Gastroesophageal sphincter (tissue), 4 donors: ENCODE measurements around the gene ZFHX3. TPM values are rescaled to one million over a fixed set of nuclear protein-coding genes. Genes with fewer than 3 reads are reported as not detected.
A peak's percentile ranks its signal among the peaks of the same experiment; 100 is the strongest.

Experiments used
- ATAC-seq: fragments of 150-250 bp; one replicate; pipeline ENCODE4 v1.9.1; 2016; ENCODE audit warnings: mild to moderate bottlenecking, moderate library complexity
- H3K27ac ChIP-seq, 4 donors: fragments of 200-600 bp; sonication (generic) in 3 of 4; 1 replicate in 3 of 4; 2 replicates in 1 of 4; pipeline ENCODE4 v1.5.1; 2016 to 2019
- H3K27me3 ChIP-seq: fragments of 200-600 bp; sonication (generic); one replicate; pipeline ENCODE4 v1.5.1; 2019
- H3K36me3 ChIP-seq, 2 donors: fragments of 200-600 bp; sonication (generic); one replicate each; pipeline ENCODE4 v1.5.1; 2019; ENCODE audit warnings: control low read depth in 1 of 2
- H3K4me1 ChIP-seq, 3 donors: fragments of 200-600 bp; sonication (generic); 1 replicate in 2 of 3; 2 replicates in 1 of 3; pipeline ENCODE4 v1.5.1; 2016 to 2019; ENCODE audit warnings: control low read depth in 2 of 3
- H3K4me3 ChIP-seq, 2 donors: fragments of 200-600 bp; sonication (generic); one replicate each; pipeline ENCODE4 v1.5.1; 2019; ENCODE audit warnings: mild to moderate bottlenecking in 1 of 2, moderate library complexity in 1 of 2
- H3K9me3 ChIP-seq, 3 donors: fragments of 200-600 bp; sonication (generic); one replicate each; pipeline ENCODE4 v1.5.1; 2017 to 2019; ENCODE audit warnings: control low read depth in 2 of 3
- EP300 ChIP-seq: sonication (generic); formaldehyde crosslinking; IDR thresholded peaks from one replicate; pipeline ENCODE4 v1.6.1; 2017; ENCODE audit warnings: antibody characterized with exemption, mild to moderate bottlenecking
- POLR2A ChIP-seq, 2 donors: fragments of 450-650 bp; IDR thresholded peaks; one replicate each; pipeline ENCODE4 v1.6.1; 2017; ENCODE audit warnings: antibody characterized with exemption in 2 of 2, mild to moderate bottlenecking in 2 of 2, moderate library complexity in 1 of 2
- POLR2AphosphoS5 ChIP-seq: sonication (generic); formaldehyde crosslinking; IDR thresholded peaks from one replicate; pipeline ENCODE4 v1.6.1; 2017; ENCODE audit warnings: antibody characterized with exemption
- WGBS, 2 donors: methylation state at CpG; one replicate each; pipeline ENCODE4 v1.1.5; 2018; ENCODE audit warnings: low coverage in 1 of 2; 5-methylcytosine and 5-hydroxymethylcytosine counted together
- total RNA-seq, 4 donors: library from RNA; depleted of rRNA; stranded (reverse); fragments of >200 nt; gene quantifications; one replicate each; pipeline ENCODE4 v1.1.0, GENCODE V29; 2016
- TF ChIP-seq, protein P1 (sequence below), 4 experiments: fragments of 200-600 bp in 2 of 4; fragments of 450-650 bp in 2 of 4; sonication (generic) in 1 of 4; IDR thresholded peaks; one replicate each; pipeline ENCODE4 v1.5.1; 2017 to 2019; ENCODE audit warnings: antibody characterized with exemption in 4 of 4, mild to moderate bottlenecking in 2 of 4, moderate library complexity in 2 of 4

ZFHX3 gene
- total RNA-seq, 4 donors from 2014 or later: 24.0 to 47.1 (median 29.5) TPM

DNA sequence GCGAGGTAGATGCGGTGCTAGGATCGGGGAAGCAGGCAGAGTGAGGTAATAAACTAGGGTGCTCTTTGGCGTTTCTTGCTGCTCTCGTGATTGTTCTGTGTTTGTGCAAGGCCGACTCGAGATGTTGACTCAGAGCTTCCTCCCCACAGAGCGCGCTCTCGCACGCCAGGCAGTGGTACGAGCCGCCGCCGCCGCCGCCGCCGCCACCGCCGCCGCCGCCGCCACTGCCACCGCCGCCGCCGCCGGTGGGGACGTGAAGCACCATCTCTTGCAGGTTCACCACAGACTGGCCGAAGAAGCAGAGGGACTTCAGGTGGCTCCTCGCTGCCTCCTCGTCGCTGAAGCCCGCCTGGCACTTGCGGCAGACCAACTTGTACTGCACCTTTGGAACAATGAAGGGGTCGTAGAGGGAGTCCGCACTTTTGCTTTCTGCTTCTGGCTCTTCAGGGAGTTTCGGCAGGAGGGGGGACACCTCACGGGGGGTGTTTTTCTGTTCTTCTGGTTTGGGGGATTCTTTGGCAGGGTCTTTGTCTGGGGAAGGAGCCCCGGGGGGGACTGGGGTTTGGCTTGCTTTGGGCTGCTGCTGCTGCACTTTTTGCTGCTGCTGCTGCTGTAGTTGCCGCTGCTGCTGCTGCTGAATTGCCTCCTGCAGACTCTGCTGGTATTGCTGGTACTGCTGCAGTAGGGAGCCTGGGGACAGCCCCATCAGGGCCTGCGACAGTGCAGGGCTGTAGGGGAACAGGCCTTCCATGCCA, 260.2 kb downstream of the ZFHX3 start:
- ATAC-seq: peak; percentile 91
- Histone ChIP-seq H3K27me3 (no peaks in the 10 kb centered on the region), H3K36me3 (peaks cover 0 to 47% of the 10 kb centered on the region in 2 donors), H3K27ac (peak overlapping the region in 3 of 4 donors; percentile 39 to 63 (median 62)), H3K4me3 (peak overlapping the region; percentile 19 to 50), H3K9me3 (no peaks in the 10 kb centered on the region), H3K4me1 (peaks cover 0 to 28% (median 0%) of the 10 kb centered on the region in 3 donors)
- TF ChIP-seq POLR2AphosphoS5 (peak; percentile 42), EP300 (no peak)
- WGBS, 2 donors: 0 to 13% methylated on average over 4 to 12 of the region's 43 CpGs

DNA sequence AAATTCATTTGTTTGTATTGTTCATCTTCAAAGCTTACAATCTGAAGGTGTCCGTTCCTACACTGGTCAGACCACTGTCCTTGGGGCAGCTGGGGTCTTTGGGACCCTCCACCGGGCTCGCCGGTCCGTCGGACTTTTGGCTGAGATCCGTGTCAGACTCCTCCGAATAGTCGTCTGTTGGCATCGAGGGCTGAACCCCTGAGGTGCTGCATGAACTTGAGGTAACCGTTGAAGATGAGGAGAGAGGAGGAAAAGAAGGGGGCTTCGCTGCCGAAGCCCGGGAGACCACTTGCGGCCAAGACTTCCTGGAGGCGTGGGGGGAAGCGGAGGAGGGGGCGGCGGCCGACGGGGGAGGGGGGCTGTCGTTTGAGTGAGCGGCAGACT, 260.8 kb downstream of the ZFHX3 start:
- H3K9me3 ChIP-seq: no peaks in the 10 kb centered on the region

DNA sequence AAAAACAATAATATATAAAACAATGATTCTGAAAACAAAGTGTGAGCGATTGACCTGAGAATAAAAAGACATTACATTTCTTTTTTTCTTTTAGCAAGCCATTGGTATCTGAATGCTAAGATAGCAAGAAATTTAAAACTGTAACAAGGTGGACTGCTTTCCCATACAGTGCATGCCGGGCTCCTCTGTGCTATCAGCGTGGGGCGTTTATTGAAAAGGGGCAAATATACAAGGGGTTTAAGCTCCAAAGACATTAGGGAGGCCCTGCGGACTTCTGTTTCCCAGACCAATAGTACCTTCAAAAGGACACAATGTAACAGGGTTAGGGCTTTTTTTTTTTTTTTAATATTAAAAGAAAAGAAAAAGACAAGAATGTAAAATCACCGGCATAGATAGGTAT, 261.3 kb downstream of the ZFHX3 start:
- Histone ChIP-seq H3K36me3 (peaks cover 0 to 36% of the 10 kb centered on the region in 2 donors), H3K4me3 (no peak overlapping the region), H3K4me1 (peaks cover 0 to 28% (median 0%) of the 10 kb centered on the region in 3 donors), H3K27ac (peak overlapping the region in 1 of 4 donors; percentile 17), H3K9me3 (no peaks in the 10 kb centered on the region), H3K27me3 (no peaks in the 10 kb centered on the region)
- TF ChIP-seq EP300: no peak
- TF ChIP-seq POLR2A (IDR thresholded peaks at IDR 0.05): no peak
- TF ChIP-seq, protein P1, sequence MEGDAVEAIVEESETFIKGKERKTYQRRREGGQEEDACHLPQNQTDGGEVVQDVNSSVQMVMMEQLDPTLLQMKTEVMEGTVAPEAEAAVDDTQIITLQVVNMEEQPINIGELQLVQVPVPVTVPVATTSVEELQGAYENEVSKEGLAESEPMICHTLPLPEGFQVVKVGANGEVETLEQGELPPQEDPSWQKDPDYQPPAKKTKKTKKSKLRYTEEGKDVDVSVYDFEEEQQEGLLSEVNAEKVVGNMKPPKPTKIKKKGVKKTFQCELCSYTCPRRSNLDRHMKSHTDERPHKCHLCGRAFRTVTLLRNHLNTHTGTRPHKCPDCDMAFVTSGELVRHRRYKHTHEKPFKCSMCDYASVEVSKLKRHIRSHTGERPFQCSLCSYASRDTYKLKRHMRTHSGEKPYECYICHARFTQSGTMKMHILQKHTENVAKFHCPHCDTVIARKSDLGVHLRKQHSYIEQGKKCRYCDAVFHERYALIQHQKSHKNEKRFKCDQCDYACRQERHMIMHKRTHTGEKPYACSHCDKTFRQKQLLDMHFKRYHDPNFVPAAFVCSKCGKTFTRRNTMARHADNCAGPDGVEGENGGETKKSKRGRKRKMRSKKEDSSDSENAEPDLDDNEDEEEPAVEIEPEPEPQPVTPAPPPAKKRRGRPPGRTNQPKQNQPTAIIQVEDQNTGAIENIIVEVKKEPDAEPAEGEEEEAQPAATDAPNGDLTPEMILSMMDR (IDR thresholded peaks at IDR 0.05): no peak
- no peak for TF ChIP-seq POLR2AphosphoS5
- no peak for ATAC-seq
- WGBS, 2 donors: 90 to 94% methylated on average over 6 of the region's 6 CpGs

More for the DNA sequence above, 260.8 kb downstream of the ZFHX3 start:
- TF ChIP-seq POLR2AphosphoS5: no peak
- TF ChIP-seq EP300: no peak
- TF ChIP-seq, protein P1 (IDR thresholded peaks at IDR 0.05): no peak
- no peak for TF ChIP-seq POLR2A (IDR thresholded peaks at IDR 0.05)
- peak overlapping the region in 3 of 4 donors; percentile 39 to 63 (median 62) for H3K27ac ChIP-seq
- H3K27me3 ChIP-seq: no peaks in the 10 kb centered on the region
- H3K4me1 ChIP-seq: peaks cover 0 to 28% (median 0%) of the 10 kb centered on the region in 3 donors
- WGBS, 2 donors: 13 to 29% methylated on average over 3 to 8 of the region's 23 CpGs
- H3K4me3 ChIP-seq: peak overlapping the region; percentile 19 to 50
- no peak for ATAC-seq
- H3K36me3 ChIP-seq: peaks cover 0 to 41% of the 10 kb centered on the region in 2 donors

DNA sequence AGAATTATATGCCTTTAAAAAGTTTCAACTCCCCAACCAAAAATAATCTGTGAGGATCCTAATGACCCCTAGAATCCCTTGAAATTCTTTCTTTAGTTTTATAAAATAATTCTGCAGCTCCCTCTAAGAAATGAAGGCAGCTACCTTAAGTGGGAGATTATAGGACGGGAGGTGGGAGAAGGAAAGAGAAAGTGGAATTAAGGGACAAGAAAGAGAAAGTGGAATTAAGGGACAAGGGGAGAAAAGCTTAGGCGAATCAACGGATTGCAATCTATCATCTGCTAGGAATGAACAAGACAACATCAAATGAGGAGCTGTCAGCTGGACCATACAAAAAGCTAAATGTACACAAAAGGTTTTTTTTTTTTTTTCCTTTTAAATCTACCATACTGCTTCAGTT, 262.0 kb downstream of the ZFHX3 start:
- peaks cover 0 to 28% (median 0%) of the 10 kb centered on the region in 3 donors for H3K4me1 ChIP-seq
- WGBS, 2 donors: 45 to 59% methylated on average over 3 of the region's 3 CpGs
- no peaks in the 10 kb centered on the region for H3K27me3 ChIP-seq
- ATAC-seq: no peak
- no peak overlapping the region for H3K4me3 ChIP-seq
- no peak for TF ChIP-seq POLR2A (IDR thresholded peaks at IDR 0.05)
- TF ChIP-seq, protein P1 (IDR thresholded peaks at IDR 0.05): no peak
- TF ChIP-seq POLR2AphosphoS5: no peak
- no peak for TF ChIP-seq EP300
- H3K36me3 ChIP-seq: peaks cover 0 to 29% of the 10 kb centered on the region in 2 donors
- H3K27ac ChIP-seq: peak overlapping the region in 1 of 4 donors; percentile 17
- no peaks in the 10 kb centered on the region for H3K9me3 ChIP-seq

DNA sequence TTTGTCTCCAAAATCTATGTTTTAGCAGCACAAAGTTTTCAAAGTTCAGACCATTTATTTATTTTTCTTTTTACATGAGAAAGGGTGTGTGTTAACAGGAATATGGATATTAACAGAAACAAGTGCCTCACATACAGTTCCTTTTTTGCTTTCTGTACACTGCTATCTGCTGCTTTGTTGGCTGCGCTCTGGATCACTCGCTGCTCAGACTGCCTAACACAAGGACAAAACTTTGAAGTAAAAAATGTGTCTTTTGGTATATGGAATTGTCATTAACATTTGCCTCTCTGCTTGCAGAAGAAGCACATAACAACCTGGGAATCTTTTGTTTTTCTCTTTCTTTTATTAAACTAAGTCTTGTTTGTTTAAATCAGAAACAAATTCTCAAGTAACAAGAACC, 262.8 kb downstream of the ZFHX3 start:
- Histone ChIP-seq H3K4me3 (no peak overlapping the region), H3K9me3 (no peaks in the 10 kb centered on the region), H3K4me1 (peaks cover 0 to 28% (median 0%) of the 10 kb centered on the region in 3 donors), H3K36me3 (peaks cover 0 to 22% of the 10 kb centered on the region in 2 donors), H3K27ac (no peak overlapping the region), H3K27me3 (no peaks in the 10 kb centered on the region)
- TF ChIP-seq, protein P1 (IDR thresholded peaks at IDR 0.05): no peak
- TF ChIP-seq EP300 (no peak), POLR2AphosphoS5 (no peak), POLR2A (IDR thresholded peaks at IDR 0.05) (no peak)
- ATAC-seq: no peak
- WGBS, 2 donors: 69 to 80% methylated on average over 2 of the region's 2 CpGs
